Caco-2 (cell line): ENCODE results near the gene ANKRD12. TPM values are rescaled to one million over a fixed set of nuclear protein-coding genes. Genes with fewer than 3 reads are reported as not detected.

Experiments used
- BruUV-seq: library from RNA; stranded (reverse); fragments of 400-500 nt; replicated peaks from 2 replicates; lab custom pipeline; 2021; lab: Mats Ljungman, UMichigan
- CTCF ChIA-PET: fragments of 300-600 bp; sonication (Branson Sonifier 250); formaldehyde crosslinking; loops from one replicate; lab custom pipeline; 2022; ENCODE audit warnings: antibody characterized with exemption; lab: Charles Lee
- POLR2A ChIA-PET: fragments of 300-600 bp; sonication (Branson Sonifier 250); formaldehyde crosslinking; loops from one replicate; lab custom pipeline; 2022; ENCODE audit warnings: antibody characterized with exemption; lab: Charles Lee
- DNase-seq, 2 experiments: peaks; one replicate each; pipeline versions ENCODE4 v3.0.0 to v3.0.0-alpha.2; 2020 to 2022
- H3K27me3 ChIP-seq: replicated peaks from 2 replicates; pipeline ENCODE4 v1.6.0; 2011; ENCODE audit warnings: low read length; ENCODE audit not compliant: control insufficient read depth, insufficient read depth
- H3K36me3 ChIP-seq: 2 replicates; pipeline ENCODE4 v1.5.1; 2011; ENCODE audit warnings: low read length; ENCODE audit not compliant: control insufficient read depth, insufficient read depth
- H3K4me1 ChIP-seq: fragments of 250-450 bp; sonication (Bioruptor Pico); 2 replicates; pipeline ENCODE4 v1.5.1; 2020; ENCODE audit warnings: mild to moderate bottlenecking
- H3K4me3 ChIP-seq: 2 replicates; pipeline ENCODE4 v1.5.1; 2011; ENCODE audit warnings: low read depth, mild to moderate bottlenecking, control low read depth, low read length
- H3K9me3 ChIP-seq: fragments of 250-450 bp; sonication (Bioruptor Pico); 2 replicates; pipeline ENCODE4 v1.5.1; 2020; ENCODE audit warnings: mild to moderate bottlenecking, moderate library complexity
- H3K27ac Mint-ChIP-seq: one replicate; pipeline ENCODE4 v1.8.0; 2022; ENCODE audit warnings: mixed read lengths; ENCODE audit not compliant: unreplicated experiment
- H3K27me3 Mint-ChIP-seq: one replicate; pipeline ENCODE4 v1.8.0; 2022; ENCODE audit warnings: mixed read lengths; ENCODE audit not compliant: insufficient read depth, unreplicated experiment
- H3K36me3 Mint-ChIP-seq: one replicate; pipeline ENCODE4 v1.8.0; 2022; ENCODE audit warnings: mild to moderate bottlenecking, mixed read lengths; ENCODE audit not compliant: insufficient read depth, unreplicated experiment
- H3K4me1 Mint-ChIP-seq: one replicate; pipeline ENCODE4 v1.8.0; 2022; ENCODE audit warnings: low read depth, mixed read lengths; ENCODE audit not compliant: unreplicated experiment
- H3K4me3 Mint-ChIP-seq: one replicate; pipeline ENCODE4 v1.8.0; 2022; ENCODE audit warnings: mild to moderate bottlenecking, moderate library complexity, mixed read lengths; ENCODE audit not compliant: unreplicated experiment
- H3K9me3 Mint-ChIP-seq: one replicate; pipeline ENCODE4 v1.8.0; 2022; ENCODE audit warnings: mixed read lengths; ENCODE audit not compliant: unreplicated experiment
- intact Hi-C: fragments of 100-400 bp; cut with micrococcal nuclease; formaldehyde crosslinking; loops from one replicate; pipeline ENCODE4 v1.10.0; 2022; ENCODE audit not compliant: unreplicated experiment
- total RNA-seq: library from RNA; stranded (reverse); gene quantifications from 2 replicates; pipeline ENCODE4 v1.2.3, GENCODE V29; 2022
- TF ChIP-seq, protein P1 (sequence below), 2 experiments: fragments of 200-600 bp in 1 of 2; IDR thresholded peaks; 1 replicate in 1 of 2; 2 replicates in 1 of 2; pipeline versions ENCODE4 v1.5.1 to v1.8.0; 2011 to 2022; ENCODE audit warnings: antibody characterized with exemption in 1 of 2, control low read depth in 1 of 2, inconsistent platforms in 1 of 2, low read depth in 1 of 2, low read length in 1 of 2, mild to moderate bottlenecking in 1 of 2, moderate library complexity in 1 of 2; ENCODE audit not compliant: insufficient read depth in 1 of 2, severe bottlenecking in 1 of 2, unreplicated experiment in 1 of 2

ANKRD12 gene
- total RNA-seq, 1 experiment from 2014 or later: 33.2 TPM

DNA sequence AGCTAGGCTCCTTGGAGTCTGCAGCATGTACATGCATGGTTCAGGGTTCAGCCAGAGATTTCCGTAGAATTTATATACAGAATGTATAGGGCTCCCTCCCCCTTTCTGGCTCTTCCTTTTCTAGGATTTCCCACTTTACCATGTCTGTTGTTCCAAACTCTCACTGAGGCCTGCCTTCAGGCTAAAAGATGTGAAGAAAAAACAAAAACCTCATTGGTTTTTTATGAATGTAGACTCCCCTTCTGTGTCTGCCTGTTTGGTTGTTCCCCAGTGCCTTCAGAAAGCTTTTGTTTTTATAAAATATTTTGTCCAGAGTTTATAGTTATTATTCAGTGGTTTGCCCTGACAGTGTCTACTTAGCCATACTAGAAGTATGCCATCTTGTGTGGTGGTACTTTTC lies 30.5 kb upstream of the ANKRD12 start:
- BruUV-seq: no TSS peak
- Mint-ChIP-seq H3K9me3 (no peaks in the 10 kb centered on the region), H3K4me1 (peaks cover 18% of the 10 kb centered on the region), H3K36me3 (peaks cover 48% of the 10 kb centered on the region), H3K27me3 (no peaks in the 10 kb centered on the region), H3K27ac (no peak overlapping the region), H3K4me3 (peak overlapping the region; percentile 47)
- no peaks in the 10 kb centered on the region for H3K9me3 ChIP-seq
- ChIA-PET CTCF (interaction anchor here (0.6 kb wide), 1 partner anchor 215 kb away, joined by 3 read pairs; no protein-coding TSS in a partner anchor), POLR2A (no interaction called here)
- no peak for DNase-seq
- TF ChIP-seq, protein P1, sequence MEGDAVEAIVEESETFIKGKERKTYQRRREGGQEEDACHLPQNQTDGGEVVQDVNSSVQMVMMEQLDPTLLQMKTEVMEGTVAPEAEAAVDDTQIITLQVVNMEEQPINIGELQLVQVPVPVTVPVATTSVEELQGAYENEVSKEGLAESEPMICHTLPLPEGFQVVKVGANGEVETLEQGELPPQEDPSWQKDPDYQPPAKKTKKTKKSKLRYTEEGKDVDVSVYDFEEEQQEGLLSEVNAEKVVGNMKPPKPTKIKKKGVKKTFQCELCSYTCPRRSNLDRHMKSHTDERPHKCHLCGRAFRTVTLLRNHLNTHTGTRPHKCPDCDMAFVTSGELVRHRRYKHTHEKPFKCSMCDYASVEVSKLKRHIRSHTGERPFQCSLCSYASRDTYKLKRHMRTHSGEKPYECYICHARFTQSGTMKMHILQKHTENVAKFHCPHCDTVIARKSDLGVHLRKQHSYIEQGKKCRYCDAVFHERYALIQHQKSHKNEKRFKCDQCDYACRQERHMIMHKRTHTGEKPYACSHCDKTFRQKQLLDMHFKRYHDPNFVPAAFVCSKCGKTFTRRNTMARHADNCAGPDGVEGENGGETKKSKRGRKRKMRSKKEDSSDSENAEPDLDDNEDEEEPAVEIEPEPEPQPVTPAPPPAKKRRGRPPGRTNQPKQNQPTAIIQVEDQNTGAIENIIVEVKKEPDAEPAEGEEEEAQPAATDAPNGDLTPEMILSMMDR (IDR thresholded peaks at IDR 0.05; ENCODE audit: insufficient read depth in 1 of 2, low read depth in 1 of 2, low read length in 1 of 2, severe bottlenecking in 1 of 2, unreplicated experiment in 1 of 2): no peak
- H3K4me3 ChIP-seq: no peak overlapping the region
- peaks cover 22% of the 10 kb centered on the region for H3K4me1 ChIP-seq
- no peaks in the 10 kb centered on the region for H3K36me3 ChIP-seq
- H3K27me3 ChIP-seq: no peaks in the 10 kb centered on the region
- intact Hi-C loops: no loop called here

DNA sequence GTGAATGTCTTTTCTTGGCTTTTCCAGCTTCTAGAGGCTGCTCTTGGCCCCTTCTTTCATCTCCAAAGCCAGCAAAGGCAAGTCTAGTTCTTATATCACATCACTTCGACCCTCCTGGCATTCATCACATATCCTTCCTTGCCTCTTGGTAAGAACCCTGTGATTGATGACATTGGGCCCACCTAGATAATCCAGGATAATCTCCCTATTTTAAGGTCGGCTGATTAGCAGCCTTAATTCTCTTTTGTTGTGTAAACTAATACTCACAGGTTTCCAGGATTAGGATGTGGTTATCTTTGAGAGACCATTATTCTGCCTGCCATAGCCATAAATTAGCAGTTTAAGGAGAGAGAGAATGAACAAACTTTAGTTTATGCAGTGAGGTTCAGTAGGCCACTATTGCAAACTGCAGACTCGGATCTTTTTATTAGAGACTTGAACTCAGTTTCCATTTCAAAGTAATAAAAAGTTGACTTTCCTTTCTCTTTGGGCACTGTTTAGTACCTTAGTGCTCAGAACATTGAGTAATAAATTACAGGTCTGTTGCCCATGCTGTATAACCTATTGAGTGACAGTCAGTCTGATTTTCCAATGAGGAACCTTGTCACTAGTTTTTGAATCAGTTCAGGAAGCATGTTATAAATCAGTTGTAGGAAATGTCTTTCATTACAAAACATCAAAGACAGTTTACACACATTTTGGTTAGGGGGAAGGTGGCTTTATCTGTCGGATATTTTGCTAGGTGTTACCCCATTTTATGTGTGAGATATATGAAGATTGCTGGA lies 29.6 kb upstream of the ANKRD12 start:
- CTCF ChIA-PET: no interaction called here
- Mint-ChIP-seq H3K4me3 (no peak overlapping the region), H3K27ac (no peak overlapping the region), H3K9me3 (no peaks in the 10 kb centered on the region), H3K36me3 (peaks cover 57% of the 10 kb centered on the region), H3K27me3 (no peaks in the 10 kb centered on the region), H3K4me1 (peaks cover 18% of the 10 kb centered on the region)
- POLR2A ChIA-PET: no interaction called here
- no TSS peak for BruUV-seq
- no peaks in the 10 kb centered on the region for H3K27me3 ChIP-seq
- TF ChIP-seq, protein P1 (IDR thresholded peaks at IDR 0.05; ENCODE audit: insufficient read depth in 1 of 2, low read depth in 1 of 2, low read length in 1 of 2, severe bottlenecking in 1 of 2, unreplicated experiment in 1 of 2): no peak
- no peak for DNase-seq
- no peaks in the 10 kb centered on the region for H3K36me3 ChIP-seq
- no peak overlapping the region for H3K4me3 ChIP-seq
- peaks cover 22% of the 10 kb centered on the region for H3K4me1 ChIP-seq
- intact Hi-C loops: no loop called here
- H3K9me3 ChIP-seq: no peaks in the 10 kb centered on the region

DNA sequence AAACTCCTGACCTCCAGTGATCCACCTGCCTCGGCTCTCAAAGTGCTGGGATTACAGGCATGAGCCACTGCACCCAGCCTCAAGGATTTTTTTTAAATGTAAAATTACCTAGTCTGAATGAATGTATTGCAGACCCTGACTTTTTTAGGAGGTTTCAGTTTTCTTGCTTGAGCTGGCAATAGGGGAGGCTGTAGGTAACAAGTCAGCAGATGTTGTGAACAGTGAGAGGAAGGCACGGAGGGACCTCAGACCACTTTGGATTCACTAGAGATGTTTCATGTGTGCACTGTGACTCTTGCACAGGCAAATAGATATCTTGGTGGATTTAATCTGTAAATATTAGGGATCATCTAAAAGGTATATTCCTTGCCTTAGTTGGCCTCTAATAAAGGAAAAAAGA lies 27.7 kb upstream of the ANKRD12 start:
- BruUV-seq: no TSS peak
- H3K27ac Mint-ChIP-seq: no peak overlapping the region
- no peak overlapping the region for H3K4me3 Mint-ChIP-seq
- H3K27me3 ChIP-seq: no peaks in the 10 kb centered on the region
- no peaks in the 10 kb centered on the region for H3K9me3 ChIP-seq
- H3K36me3 ChIP-seq: no peaks in the 10 kb centered on the region
- no peaks in the 10 kb centered on the region for H3K9me3 Mint-ChIP-seq
- peaks cover 15% of the 10 kb centered on the region for H3K4me1 Mint-ChIP-seq
- TF ChIP-seq, protein P1 (IDR thresholded peaks at IDR 0.05; ENCODE audit: insufficient read depth in 1 of 2, low read depth in 1 of 2, low read length in 1 of 2, severe bottlenecking in 1 of 2, unreplicated experiment in 1 of 2): no peak
- H3K4me1 ChIP-seq: peaks cover 22% of the 10 kb centered on the region
- POLR2A ChIA-PET: no interaction called here
- no peaks in the 10 kb centered on the region for H3K27me3 Mint-ChIP-seq
- CTCF ChIA-PET: no interaction called here
- intact Hi-C loops: no loop called here
- no peak overlapping the region for H3K4me3 ChIP-seq
- no peak for DNase-seq
- H3K36me3 Mint-ChIP-seq: peaks cover 67% of the 10 kb centered on the region
